Gastroesophageal sphincter (tissue), 3 donors: ENCODE measurements around the gene NKD1.

Source experiments
- EP300 ChIP-seq: sonication (generic); formaldehyde crosslinking; IDR thresholded peaks from one replicate; pipeline ENCODE4 v1.6.1; 2017; ENCODE audit warnings: antibody characterized with exemption, mild to moderate bottlenecking
- POLR2A ChIP-seq, 2 donors: fragments of 450-650 bp; IDR thresholded peaks; one replicate each; pipeline ENCODE4 v1.6.1; 2017; ENCODE audit warnings: antibody characterized with exemption in 2 of 2, mild to moderate bottlenecking in 2 of 2, moderate library complexity in 1 of 2
- POLR2AphosphoS5 ChIP-seq: sonication (generic); formaldehyde crosslinking; IDR thresholded peaks from one replicate; pipeline ENCODE4 v1.6.1; 2017; ENCODE audit warnings: antibody characterized with exemption
- TF ChIP-seq, protein P1 (sequence below), 4 experiments: fragments of 200-600 bp in 2 of 4; fragments of 450-650 bp in 2 of 4; sonication (generic) in 1 of 4; IDR thresholded peaks; one replicate each; pipeline ENCODE4 v1.5.1; 2017 to 2019; ENCODE audit warnings: antibody characterized with exemption in 4 of 4, mild to moderate bottlenecking in 2 of 4, moderate library complexity in 2 of 4

DNA sequence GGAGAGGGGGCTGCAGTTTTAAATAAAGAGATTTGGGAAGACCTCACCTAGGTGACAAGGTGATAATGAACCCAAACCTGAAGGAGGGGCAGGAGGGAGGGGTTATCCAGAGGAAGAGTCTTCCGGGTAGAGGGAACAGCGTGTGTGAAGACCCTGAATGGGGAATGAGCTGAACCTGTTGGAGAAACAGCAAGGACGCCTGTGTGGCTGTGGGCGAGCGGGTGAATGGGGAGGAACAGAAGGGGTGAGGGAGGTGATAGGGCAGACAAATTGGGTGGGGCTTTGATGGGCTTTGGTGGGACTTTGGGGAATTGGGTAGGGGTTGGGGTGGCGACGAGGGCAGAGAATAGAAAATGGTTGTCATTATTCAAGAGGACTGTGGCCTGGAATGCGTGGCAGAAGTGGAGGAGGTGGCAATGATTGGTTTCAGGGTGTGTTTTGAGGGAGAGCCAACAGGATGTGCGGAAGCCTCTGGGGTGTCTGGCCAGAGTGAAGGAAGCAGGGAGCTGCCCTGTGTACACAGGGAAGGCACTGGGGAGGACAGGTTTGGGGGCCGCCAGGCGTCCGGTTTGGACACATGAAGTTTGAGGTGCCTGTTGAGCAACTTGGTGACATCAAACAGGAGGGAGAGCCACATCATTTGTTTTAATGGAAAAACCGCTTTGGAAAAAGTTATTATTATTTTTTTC lies 48.7 kb downstream of the NKD1 start:
- TF ChIP-seq, protein P1, sequence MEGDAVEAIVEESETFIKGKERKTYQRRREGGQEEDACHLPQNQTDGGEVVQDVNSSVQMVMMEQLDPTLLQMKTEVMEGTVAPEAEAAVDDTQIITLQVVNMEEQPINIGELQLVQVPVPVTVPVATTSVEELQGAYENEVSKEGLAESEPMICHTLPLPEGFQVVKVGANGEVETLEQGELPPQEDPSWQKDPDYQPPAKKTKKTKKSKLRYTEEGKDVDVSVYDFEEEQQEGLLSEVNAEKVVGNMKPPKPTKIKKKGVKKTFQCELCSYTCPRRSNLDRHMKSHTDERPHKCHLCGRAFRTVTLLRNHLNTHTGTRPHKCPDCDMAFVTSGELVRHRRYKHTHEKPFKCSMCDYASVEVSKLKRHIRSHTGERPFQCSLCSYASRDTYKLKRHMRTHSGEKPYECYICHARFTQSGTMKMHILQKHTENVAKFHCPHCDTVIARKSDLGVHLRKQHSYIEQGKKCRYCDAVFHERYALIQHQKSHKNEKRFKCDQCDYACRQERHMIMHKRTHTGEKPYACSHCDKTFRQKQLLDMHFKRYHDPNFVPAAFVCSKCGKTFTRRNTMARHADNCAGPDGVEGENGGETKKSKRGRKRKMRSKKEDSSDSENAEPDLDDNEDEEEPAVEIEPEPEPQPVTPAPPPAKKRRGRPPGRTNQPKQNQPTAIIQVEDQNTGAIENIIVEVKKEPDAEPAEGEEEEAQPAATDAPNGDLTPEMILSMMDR (IDR thresholded peaks at IDR 0.05), result no peak
- TF ChIP-seq POLR2A (IDR thresholded peaks at IDR 0.05) (no peak), POLR2AphosphoS5 (no peak), EP300 (no peak)
